Forelimb muscle (tissue), 1 donor: ENCODE measurements around the gene PLRG1. TPM values are rescaled to one million over a fixed set of nuclear protein-coding genes. Genes with fewer than 3 reads are reported as not detected.

Experiments
- DNase-seq: peaks from one replicate; pipeline ENCODE4 v3.0.0-alpha.2; 2013; ENCODE audit warnings: low read depth
- polyA plus RNA-seq: library from polyadenylated mRNA; unstranded; fragments of 120-200 nt; gene quantifications from one replicate; pipeline ENCODE4 v1.2.1, GENCODE V29; 2013; ENCODE audit not compliant: insufficient read length

Gene PLRG1
- polyA plus RNA-seq, 1 donor = 54.9 TPM

- DNase-seq = no peak
Measured at GRCh38 chr4:154517591-154517990, 32.6 kb downstream of the PLRG1 start.

DNA sequence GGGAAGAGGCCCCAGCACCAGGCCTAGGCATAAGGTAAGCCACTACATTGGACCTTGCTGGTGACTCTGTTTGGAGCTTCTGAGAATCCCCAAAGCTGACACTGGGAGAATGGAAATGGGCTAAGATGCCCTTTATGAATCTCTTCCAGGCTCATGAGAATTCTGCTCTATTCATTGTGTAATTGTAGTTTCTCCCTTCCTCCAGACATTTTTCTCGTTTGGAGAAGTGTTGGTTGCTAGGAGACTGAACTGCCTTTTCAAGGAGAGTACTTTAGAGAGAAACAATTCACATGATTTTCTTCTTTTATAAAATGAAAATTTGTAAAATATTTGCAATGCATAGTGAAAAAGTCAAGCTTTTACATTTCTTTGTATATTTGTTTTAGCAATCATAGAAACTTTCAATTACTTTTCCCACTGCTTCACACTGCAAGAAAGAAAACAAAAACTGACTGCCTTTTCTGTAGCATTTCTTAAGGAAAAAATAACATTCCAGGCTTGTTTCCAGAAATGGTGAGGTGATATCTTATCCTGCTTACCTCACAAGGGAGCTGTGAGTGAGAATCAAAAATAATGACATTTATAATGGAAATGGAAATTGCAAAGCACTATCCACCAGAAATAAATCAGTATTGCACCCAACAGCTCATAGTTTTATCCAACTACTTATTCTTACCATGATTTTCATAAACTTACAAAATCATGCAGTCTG is 33.7 kb downstream of the PLRG1 start:
- DNase-seq = no peak

DNA sequence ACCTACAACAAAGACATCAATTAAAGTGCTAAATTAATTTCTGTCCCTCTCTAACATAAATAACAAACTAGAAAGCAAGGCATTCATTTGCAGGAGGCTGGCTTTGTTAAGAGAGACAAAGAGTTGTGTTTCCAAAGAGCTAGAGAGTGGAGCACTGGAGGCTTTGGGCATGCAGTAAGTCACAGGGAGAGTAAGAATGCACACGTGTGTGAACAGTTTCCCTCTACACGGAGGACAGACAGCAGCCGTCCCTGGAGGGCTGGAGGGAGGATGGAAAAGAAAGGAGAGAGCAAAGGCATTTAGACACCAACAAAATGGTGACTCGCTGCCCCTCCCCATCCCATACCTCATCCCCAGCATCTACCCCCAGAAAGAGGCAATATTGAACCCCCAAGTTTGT is 38.2 kb downstream of the PLRG1 start:
- DNase-seq = no peak

DNA sequence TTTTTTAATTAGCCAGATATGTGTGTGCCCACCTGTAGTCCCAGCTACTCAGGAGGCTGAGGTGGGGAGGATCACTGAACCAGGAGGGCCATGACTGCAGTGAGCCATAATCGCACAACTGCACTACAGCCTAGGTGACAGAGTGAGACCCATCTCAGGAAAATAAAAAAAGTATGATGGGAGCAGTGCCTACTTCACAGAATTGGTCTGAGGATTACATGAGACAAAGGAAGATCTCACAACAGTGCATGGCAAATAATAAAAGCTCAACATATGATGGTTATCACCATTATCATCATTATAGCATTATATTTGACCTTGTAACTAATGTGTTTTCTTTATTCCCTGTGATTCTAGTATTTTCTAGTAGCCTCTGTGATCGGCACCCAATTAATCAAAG is 38.7 kb downstream of the PLRG1 start:
- DNase-seq = no peak

GRCh38 chr4:154507156-154507555 is 43.0 kb downstream of the PLRG1 start:
- no peak for DNase-seq

DNA sequence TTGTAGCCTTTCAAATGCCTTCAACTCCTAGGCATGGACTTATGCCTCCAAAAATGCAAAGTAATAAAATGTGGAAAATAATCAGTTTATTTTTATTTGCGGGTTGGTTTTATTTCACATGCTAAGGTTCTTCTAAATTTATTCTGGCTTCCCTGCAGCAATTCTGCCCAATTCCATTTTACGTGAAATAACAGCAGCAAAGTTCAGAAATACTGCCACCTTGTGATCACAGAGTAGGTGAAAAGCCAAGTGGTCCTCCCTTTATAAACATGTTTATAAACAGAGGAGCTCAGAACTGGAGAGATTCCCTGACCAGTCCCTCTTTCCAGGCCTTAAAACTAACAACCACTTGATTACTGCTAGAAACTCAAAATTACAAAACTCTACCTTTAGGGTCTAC is 43.9 kb downstream of the PLRG1 start:
- no peak for DNase-seq

DNA sequence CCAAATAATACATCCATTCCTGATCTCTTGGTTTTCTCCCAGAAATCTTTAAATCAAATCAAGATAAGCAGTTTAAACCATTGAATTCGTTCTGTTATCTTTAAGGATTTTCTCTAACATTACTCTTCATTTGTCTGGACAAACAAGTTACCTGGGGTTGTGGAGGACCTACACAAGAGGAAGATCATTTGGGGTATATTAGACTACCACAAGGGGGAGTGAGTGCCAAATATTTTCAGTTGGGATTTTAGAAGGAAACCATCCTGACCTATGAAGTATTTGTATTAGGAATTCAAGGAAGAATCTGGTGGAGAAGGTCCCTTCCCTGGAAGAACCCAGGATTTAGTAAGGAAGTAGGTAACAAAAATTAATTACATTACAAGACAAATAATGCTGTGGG is 46.6 kb downstream of the PLRG1 start:
- no peak for DNase-seq

- DNase-seq = no peak
Measured at GRCh38 chr4:154502111-154502510, 48.1 kb downstream of the PLRG1 start.

- DNase-seq = no peak
Measured at GRCh38 chr4:154497889-154498288, 52.3 kb downstream of the PLRG1 start.

DNA sequence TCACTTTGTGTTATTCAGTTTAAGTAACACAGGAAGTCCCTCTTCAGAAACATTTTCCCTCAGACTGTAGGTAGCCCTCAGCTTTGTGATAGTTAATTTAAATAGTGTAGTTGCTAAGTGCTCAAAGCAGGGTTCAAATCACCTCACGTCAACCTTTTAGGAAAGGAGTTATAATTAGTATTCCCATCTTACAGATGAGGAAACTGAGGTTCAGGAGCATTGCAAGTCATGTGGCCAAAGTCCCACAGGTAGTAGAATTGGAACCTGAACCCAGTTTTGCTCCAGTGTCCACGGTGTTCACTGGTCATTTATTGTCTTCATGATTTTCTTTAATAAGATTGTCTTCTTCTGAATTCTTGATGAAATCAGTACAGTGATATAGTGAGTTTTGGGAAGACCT is 54.3 kb downstream of the PLRG1 start:
- no peak for DNase-seq

GRCh38 chr4:154492288-154492687 is 57.9 kb downstream of the PLRG1 start:
- no peak for DNase-seq

GRCh38 chr4:154491341-154492271 is 58.6 kb downstream of the PLRG1 start, which contains the start of gene DCHS2:
Gene DCHS2 (minus strand): TSS chr4:154491799. CDS start chr4:154491355, 444 bp downstream.
- no peak for DNase-seq

GRCh38 chr4:154490583-154491340 is 59.4 kb downstream of the PLRG1 start:
- no peak for DNase-seq

- DNase-seq = no peak
Measured at GRCh38 chr4:154490234-154490582, 60.0 kb downstream of the PLRG1 start.

DNA sequence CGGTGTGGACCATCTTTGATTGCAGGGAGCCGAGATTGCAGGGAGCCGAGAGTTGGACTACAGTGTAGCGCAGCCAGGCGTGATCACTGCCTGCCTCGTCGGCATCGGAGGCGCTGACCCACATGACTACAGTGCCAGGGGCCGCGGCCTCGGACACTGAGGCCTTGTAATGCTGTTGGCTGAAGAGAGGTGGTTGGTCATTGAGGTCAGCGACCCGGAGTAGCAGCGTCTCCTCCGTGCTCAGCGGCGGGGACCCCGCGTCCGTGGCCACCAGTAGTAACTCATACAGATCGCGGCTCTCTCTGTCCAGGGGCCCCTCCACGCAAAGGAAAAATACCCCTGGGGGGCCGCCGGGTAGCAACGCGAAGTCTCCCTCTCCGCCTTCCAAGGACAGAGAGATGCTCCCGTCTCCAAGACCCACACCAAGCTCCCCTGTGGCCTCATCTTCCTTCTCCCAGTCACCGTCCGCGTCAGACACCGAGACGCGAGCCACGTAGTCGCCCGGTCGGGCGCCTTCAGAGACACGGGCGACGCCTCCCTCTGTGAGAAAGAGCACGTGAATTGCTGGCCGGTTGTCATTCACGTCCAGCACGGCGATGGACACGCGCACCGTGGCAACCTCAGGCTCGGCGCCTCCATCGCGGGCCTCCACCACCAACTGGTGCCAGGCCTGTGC is 60.5 kb downstream of the PLRG1 start:
- DNase-seq = no peak

GRCh38 chr4:154487145-154487544 is 63.1 kb downstream of the PLRG1 start:
- DNase-seq = no peak

- DNase-seq = no peak
Measured at GRCh38 chr4:154485127-154485773, 65.0 kb downstream of the PLRG1 start.
